Common myeloid progenitor, CD34-positive (primary cell): Measurements from ENCODE around the gene PTPN1.
A peak's percentile ranks its signal among the peaks of the same experiment; 100 is the strongest.

ENCODE experiments used
- CTCF ChIA-PET: fragments of 350-600 bp; sonication (Branson Sonifier 250); formaldehyde crosslinking; loops from one replicate; lab custom pipeline; 2021; ENCODE audit warnings: antibody characterized with exemption; lab: Charles Lee
- POLR2A ChIA-PET: fragments of 350-600 bp; sonication (Branson Sonifier 250); formaldehyde crosslinking; loops from one replicate; lab custom pipeline; 2021; ENCODE audit warnings: antibody characterized with exemption; lab: Charles Lee
- DNase-seq, 3 donors: peaks; one replicate each; pipeline versions ENCODE4 v3.0.0 to v3.0.0-alpha.2; 2013
- H3K27ac ChIP-seq, 2 experiments: 1 replicate in 1 of 2; 2 replicates in 1 of 2; pipeline ENCODE4 v1.7.0; 2013; ENCODE audit warnings: inconsistent platforms in 2 of 2, low read length in 2 of 2, mild to moderate bottlenecking in 2 of 2, low read depth in 1 of 2, moderate library complexity in 1 of 2; ENCODE audit not compliant: severe bottlenecking in 2 of 2, insufficient read depth in 1 of 2, poor library complexity in 1 of 2
- H3K27me3 ChIP-seq, 5 experiments: replicated peaks in 2 of 5; 1 replicate in 3 of 5; 2 replicates in 2 of 5; pipeline versions ENCODE4 v1.6.1 to v1.7.0; 2013; ENCODE audit warnings: low read length in 4 of 5, mild to moderate bottlenecking in 2 of 5, moderate library complexity in 2 of 5, inconsistent platforms in 1 of 5; ENCODE audit not compliant: insufficient read depth in 5 of 5, control insufficient read depth in 4 of 5
- H3K36me3 ChIP-seq, 4 experiments: 1 replicate in 2 of 4; 2 replicates in 2 of 4; pipeline versions ENCODE4 v1.6.1 to v1.7.0; 2013; ENCODE audit warnings: low read length in 3 of 4, control low read depth in 1 of 4, mild to moderate bottlenecking in 1 of 4; ENCODE audit not compliant: control insufficient read depth in 4 of 4, insufficient read depth in 4 of 4
- H3K4me1 ChIP-seq, 4 experiments: 1 replicate in 3 of 4; 2 replicates in 1 of 4; pipeline versions ENCODE4 v1.6.1 to v1.7.1; 2013; ENCODE audit warnings: low read length in 3 of 4, mild to moderate bottlenecking in 3 of 4, control low read depth in 1 of 4, inconsistent platforms in 1 of 4, moderate library complexity in 1 of 4; ENCODE audit not compliant: control insufficient read depth in 4 of 4, insufficient read depth in 4 of 4; ENCODE audit errors: control extremely low read depth in 1 of 4
- H3K4me3 ChIP-seq, 7 experiments: 1 replicate in 4 of 7; 2 replicates in 3 of 7; pipeline versions ENCODE4 v1.5.1 to v1.7.0; 2013; ENCODE audit warnings: mild to moderate bottlenecking in 7 of 7, low read length in 6 of 7, moderate library complexity in 6 of 7, inconsistent platforms in 2 of 7, low read depth in 2 of 7, control low read depth in 1 of 7; ENCODE audit not compliant: insufficient read depth in 4 of 7, control insufficient read depth in 1 of 7; ENCODE audit errors: extremely low read depth in 1 of 7
- H3K9me3 ChIP-seq, 5 experiments: 1 replicate in 4 of 5; 2 replicates in 1 of 5; pipeline versions ENCODE4 v1.6.1 to v1.7.1; 2013; ENCODE audit warnings: low read length in 4 of 5, mild to moderate bottlenecking in 2 of 5, inconsistent platforms in 1 of 5, low read depth in 1 of 5, moderate library complexity in 1 of 5; ENCODE audit not compliant: control insufficient read depth in 4 of 5, insufficient read depth in 2 of 5; ENCODE audit errors: control extremely low read depth in 1 of 5
- WGBS: methylation state at CpG from one replicate; pipeline ENCODE4 v1.1.5; 2013; ENCODE audit not compliant: insufficient coverage; 5-methylcytosine and 5-hydroxymethylcytosine counted together

Gene PTPN1

DNA sequence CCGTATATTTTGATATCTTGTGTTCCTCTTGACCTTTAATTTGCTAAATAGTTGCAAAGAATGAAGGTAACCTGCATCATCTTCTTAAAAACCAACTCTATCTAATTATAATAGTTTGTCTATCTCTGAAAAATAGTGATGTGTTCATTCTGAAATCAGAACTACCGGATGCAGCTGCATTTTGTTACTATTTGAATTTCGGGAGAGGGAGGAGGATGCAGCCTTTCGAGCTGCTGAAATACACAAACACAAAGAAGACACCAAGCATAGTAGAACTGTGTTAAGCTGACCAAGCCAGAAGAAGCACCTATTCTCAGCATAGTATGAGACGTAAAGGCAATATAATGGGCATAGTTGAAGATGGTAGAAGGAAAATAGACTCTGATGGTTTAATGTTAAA lies 33.1 kb downstream of the PTPN1 start:
- Histone ChIP-seq H3K36me3 (peaks cover 0 to under 1% (median 0%) of the 10 kb centered on the region in 4 experiments), H3K27ac (no peak overlapping the region)

GRCh38 chr20:50545126-50545525 lies 34.9 kb downstream of the PTPN1 start:
- peak overlapping the region in 1 of 7 experiments; percentile 25 for H3K4me3 ChIP-seq
- H3K36me3 ChIP-seq = peaks cover 0 to 4% (median 3%) of the 10 kb centered on the region in 4 experiments
- ChIA-PET POLR2A (no interaction called here), CTCF (interaction anchor here (0.9 to 55.4 kb wide), 6 partner anchors 12 to 76 kb away, joined by 3 to 906 read pairs (median 4); partner anchors contain the start of gene PTPN1)
- 33% methylated on average over 3 of the region's 5 CpGs for WGBS
- H3K9me3 ChIP-seq = no peaks in the 10 kb centered on the region
- H3K27ac ChIP-seq = no peak overlapping the region
- DNase-seq = peak in 2 of 3 donors; percentile 60 to 72
- no peaks in the 10 kb centered on the region for H3K27me3 ChIP-seq
- peaks cover 44 to 97% (median 77%) of the 10 kb centered on the region in 4 experiments for H3K4me1 ChIP-seq

More for the DNA sequence above, 33.1 kb downstream of the PTPN1 start:
- CTCF ChIA-PET = interaction anchor here (1.5 to 55.4 kb wide), 3 partner anchors 28 to 36 kb away, joined by 3 to 906 read pairs (median 31); partner anchors contain the start of gene PTPN1
- no CpG with 5 or more reads among the region's 5 CpGs for WGBS
- Histone ChIP-seq H3K4me3 (no peak overlapping the region), H3K9me3 (no peaks in the 10 kb centered on the region), H3K4me1 (peaks cover 50 to 91% (median 72%) of the 10 kb centered on the region in 4 experiments), H3K27me3 (no peaks in the 10 kb centered on the region)
- peak in 1 of 3 donors; percentile 24 for DNase-seq
- POLR2A ChIA-PET = no interaction called here

DNA sequence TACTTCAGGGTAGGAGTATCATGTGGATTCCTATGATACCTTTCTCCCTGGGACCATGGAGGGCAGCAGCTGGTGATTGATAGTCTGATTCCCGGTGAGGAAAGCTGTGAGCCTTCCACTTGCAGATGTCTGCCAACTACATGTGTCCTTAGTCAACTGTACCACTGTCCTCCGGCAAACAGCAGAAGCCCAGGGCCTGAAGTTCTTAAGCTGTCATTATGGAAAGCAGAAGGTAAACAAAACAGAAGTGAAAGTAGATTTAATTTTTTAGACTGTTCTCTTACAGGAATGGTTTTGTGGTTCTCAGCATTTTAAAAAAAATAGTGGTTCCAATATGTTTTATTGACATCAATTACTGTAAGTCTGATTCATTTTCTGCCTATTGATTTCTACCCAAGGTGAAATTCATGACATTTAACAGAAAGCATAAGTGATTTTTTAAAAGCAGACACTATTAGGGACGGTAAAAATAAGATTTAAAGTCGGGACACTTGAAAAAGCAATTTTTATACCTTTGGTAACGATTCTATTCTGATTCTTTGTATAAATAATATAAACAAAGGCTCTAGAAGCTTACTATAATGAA lies 36.6 kb downstream of the PTPN1 start:
- Histone ChIP-seq H3K4me1 (peaks cover 30 to 96% (median 65%) of the 10 kb centered on the region in 4 experiments), H3K36me3 (peaks cover 0 to 4% (median 3%) of the 10 kb centered on the region in 4 experiments), H3K27me3 (no peaks in the 10 kb centered on the region), H3K4me3 (peak overlapping the region in 5 of 7 experiments; percentile 21 to 61 (median 36)), H3K9me3 (no peaks in the 10 kb centered on the region), H3K27ac (peak overlapping the region; percentile 35 to 72)
- POLR2A ChIA-PET = no interaction called here
- WGBS = 83% methylated on average over 2 of the region's 5 CpGs
- peak in 2 of 3 donors; percentile 66 to 74 for DNase-seq
- CTCF ChIA-PET = interaction anchor here (1.6 to 55.4 kb wide), 2 partner anchors 29 to 34 kb away, joined by 7 to 906 read pairs; partner anchors contain the start of gene PTPN1

DNA sequence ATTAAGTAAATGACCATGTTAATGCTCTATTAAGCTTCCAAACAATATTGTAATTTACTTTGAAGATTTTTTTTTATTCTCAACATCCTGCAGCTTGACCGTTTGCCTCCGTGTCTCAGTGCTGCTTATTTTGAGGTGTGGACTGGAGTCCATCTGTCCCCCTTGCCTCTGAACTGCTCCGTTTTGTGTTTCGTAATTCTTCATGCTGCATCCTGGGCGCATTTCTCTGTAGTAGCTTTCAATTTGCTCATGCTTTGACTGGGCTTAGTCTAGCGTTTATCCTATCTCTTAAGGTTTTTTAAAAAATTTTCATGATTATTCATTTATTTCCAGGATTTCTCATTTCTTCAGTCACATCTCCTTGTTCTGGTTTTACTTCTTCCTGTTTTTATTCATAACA lies 37.8 kb downstream of the PTPN1 start:
- Histone ChIP-seq H3K9me3 (no peaks in the 10 kb centered on the region), H3K27me3 (no peaks in the 10 kb centered on the region), H3K27ac (no peak overlapping the region), H3K36me3 (peaks cover 0 to 7% (median 3%) of the 10 kb centered on the region in 4 experiments), H3K4me3 (no peak overlapping the region), H3K4me1 (peaks cover 19 to 84% (median 59%) of the 10 kb centered on the region in 4 experiments)
- POLR2A ChIA-PET = no interaction called here
- no peak for DNase-seq
- CTCF ChIA-PET = interaction anchor here (1.0 to 55.4 kb wide), 5 partner anchors 10 to 360 kb away, joined by 3 to 906 read pairs (median 9); partner anchors contain the start of gene PTPN1
- WGBS = 97% methylated on average over 5 of the region's 6 CpGs

DNA sequence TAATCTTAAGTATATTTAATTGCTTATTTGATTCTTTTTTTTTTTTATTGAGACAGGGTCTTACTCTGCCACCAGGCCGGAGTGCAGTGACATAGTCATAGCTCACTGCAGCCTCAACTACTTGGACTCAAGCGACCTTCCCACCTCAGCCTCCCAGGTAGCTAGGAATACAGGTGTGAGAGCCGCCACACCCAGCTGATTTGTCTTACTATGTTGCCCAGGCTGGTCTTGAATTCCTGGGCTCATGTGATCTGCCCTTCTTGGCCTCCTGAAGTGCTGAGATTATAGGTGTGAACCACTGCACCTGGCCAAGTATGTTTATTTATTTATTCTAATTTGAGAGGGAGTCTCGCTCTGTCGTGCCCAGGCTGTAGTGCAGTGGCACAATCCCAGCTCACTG lies 38.2 kb downstream of the PTPN1 start:
- Histone ChIP-seq H3K27ac (no peak overlapping the region), H3K36me3 (peaks cover 0 to 7% (median 3%) of the 10 kb centered on the region in 4 experiments), H3K27me3 (no peaks in the 10 kb centered on the region), H3K9me3 (no peaks in the 10 kb centered on the region), H3K4me1 (peaks cover 17 to 80% (median 56%) of the 10 kb centered on the region in 4 experiments), H3K4me3 (no peak overlapping the region)
- WGBS = 100% methylated on average over 4 of the region's 5 CpGs
- ChIA-PET POLR2A (no interaction called here), CTCF (interaction anchor here (1.0 to 55.4 kb wide), 7 partner anchors 10 to 361 kb away, joined by 3 to 906 read pairs (median 7); partner anchors contain the start of gene PTPN1)
- DNase-seq = no peak

- Histone ChIP-seq H3K27me3 (no peaks in the 10 kb centered on the region), H3K9me3 (peaks cover 0 to 3% (median 0%) of the 10 kb centered on the region in 5 experiments), H3K4me1 (peaks cover 8 to 65% (median 41%) of the 10 kb centered on the region in 4 experiments), H3K27ac (no peak overlapping the region), H3K4me3 (no peak overlapping the region), H3K36me3 (peaks cover 0 to 7% (median 3%) of the 10 kb centered on the region in 4 experiments)
- WGBS = 100% methylated on average over 2 of the region's 2 CpGs
- CTCF ChIA-PET = interaction anchor here (1.2 to 55.4 kb wide), 5 partner anchors 16 to 38 kb away, joined by 3 to 906 read pairs (median 10); partner anchors contain the start of gene PTPN1
- POLR2A ChIA-PET = interaction anchor here (0.7 kb wide), 1 partner anchor 48 kb away, joined by 4 read pairs; no protein-coding TSS in a partner anchor
- DNase-seq = no peak
Observed at GRCh38 chr20:50550531-50550930, 40.3 kb downstream of the PTPN1 start.
